ENCODE results near the gene TNRC18. TPM values are rescaled to one million over a fixed set of nuclear protein-coding genes. Genes with fewer than 3 reads are reported as not detected.
"Not testable (repeated sequence)": the region's sequence is repeated elsewhere in the genome, so short reads cannot be mapped to it uniquely, and the experiment has no call there.

The TNRC18 gene
- polyA plus RNA-seq, 1 of the 3 experiments (the other 2 are of a cell fraction) = 34.4 TPM

DNA sequence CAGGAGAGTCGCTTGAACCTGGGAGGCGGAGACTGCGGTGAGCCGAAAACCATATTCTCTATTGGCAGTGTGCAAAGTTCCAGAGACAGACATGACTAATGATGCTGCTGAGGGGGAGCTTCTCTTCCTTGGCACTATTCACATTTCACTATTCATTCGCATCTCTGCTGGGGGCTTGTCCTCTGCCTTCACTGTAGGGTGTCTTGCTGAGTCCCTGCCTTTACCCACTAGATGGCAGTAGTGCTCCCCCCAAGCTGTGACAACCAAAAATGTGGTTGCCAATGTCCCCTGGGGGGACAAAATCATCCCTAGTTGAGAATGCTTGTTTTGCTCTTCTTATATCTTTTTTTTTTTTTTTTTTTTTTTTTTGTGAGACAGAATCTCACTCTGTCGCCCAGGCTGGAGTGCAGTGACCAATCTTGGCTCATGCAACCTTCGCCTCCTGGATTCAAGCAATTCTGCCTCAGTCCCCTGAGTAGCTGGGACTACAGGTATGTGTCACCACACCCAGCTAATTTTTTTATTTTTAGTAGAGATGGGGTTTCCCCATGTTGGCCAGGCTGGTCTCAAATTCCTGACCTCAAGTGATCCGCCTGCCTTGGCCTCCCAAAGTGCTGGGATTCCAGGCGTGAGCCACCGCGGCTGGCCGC, 57.5 kb downstream of the TNRC18 start:
- 81% methylated on average over 12 of the region's 12 CpGs for WGBS (ENCODE audit: low lambda C conversion rate)
- H2AFZ ChIP-seq (ENCODE audit: low read depth); H3K27me3 ChIP-seq (ENCODE audit: insufficient read depth); H3K4me1 ChIP-seq (ENCODE audit: control insufficient read depth in 1 of 2, insufficient read depth in 2 of 2, low read depth in 1 of 2, low read length in 1 of 2); H3K9me2 ChIP-seq; H3K9me3 ChIP-seq; H3K4me3 ChIP-seq (ENCODE audit: low read depth in 2 of 2, low read length in 1 of 2); H3K9ac ChIP-seq; H3K4me2 ChIP-seq; H3K27ac ChIP-seq (ENCODE audit: low read depth in 2 of 2, low read length in 1 of 2): not testable (repeated sequence)
- Histone ChIP-seq H4K20me1 (ENCODE audit: insufficient read depth) (peaks cover 96% of the 10 kb centered on the region), H3K36me3 (replicated peaks in 1 of 2; ENCODE audit: control insufficient read depth in 1 of 2, insufficient read depth in 2 of 2, low read length in 1 of 2) (peaks cover 20 to 35% of the 10 kb centered on the region in 2 experiments), H3K79me2 (ENCODE audit: insufficient read depth) (peaks cover 97% of the 10 kb centered on the region), H3F3A (replicated peaks; ENCODE audit: insufficient read depth) (peaks cover 18% of the 10 kb centered on the region)
- peak; percentile 95 for DNase-seq
- ChIA-PET POLR2A (interaction anchor here (1.8 kb wide), 1 partner anchor 56 kb away, joined by 6 read pairs; no protein-coding TSS in a partner anchor), CTCF (interaction anchor here (0.6 to 7.9 kb wide), 52 partner anchors 10 to 344 kb away, joined by 3 to 150 read pairs (median 4); no protein-coding TSS in a partner anchor)
- TF ChIP-seq SMC3 (IDR thresholded peaks at IDR 0.05; ENCODE audit: low read depth, low read length) = peak; percentile 91
- peak; percentile 70; the same call in 1 of the 2 replicates for TF ChIP-seq SIN3A (IDR thresholded peaks at IDR 0.05; ENCODE audit: borderline replicate concordance, low read depth, low read length)
- TF ChIP-seq, protein P1, sequence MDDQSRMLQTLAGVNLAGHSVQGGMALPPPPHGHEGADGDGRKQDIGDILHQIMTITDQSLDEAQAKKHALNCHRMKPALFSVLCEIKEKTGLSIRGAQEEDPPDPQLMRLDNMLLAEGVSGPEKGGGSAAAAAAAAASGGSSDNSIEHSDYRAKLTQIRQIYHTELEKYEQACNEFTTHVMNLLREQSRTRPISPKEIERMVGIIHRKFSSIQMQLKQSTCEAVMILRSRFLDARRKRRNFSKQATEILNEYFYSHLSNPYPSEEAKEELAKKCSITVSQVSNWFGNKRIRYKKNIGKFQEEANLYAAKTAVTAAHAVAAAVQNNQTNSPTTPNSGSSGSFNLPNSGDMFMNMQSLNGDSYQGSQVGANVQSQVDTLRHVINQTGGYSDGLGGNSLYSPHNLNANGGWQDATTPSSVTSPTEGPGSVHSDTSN (IDR thresholded peaks at IDR 0.05) = peak; percentile 55
- peak; percentile 72; the same call in 1 of the 2 replicates for TF ChIP-seq MXI1 (IDR thresholded peaks at IDR 0.05; ENCODE audit: low read depth, low read length)
- TF ChIP-seq, protein P2, sequence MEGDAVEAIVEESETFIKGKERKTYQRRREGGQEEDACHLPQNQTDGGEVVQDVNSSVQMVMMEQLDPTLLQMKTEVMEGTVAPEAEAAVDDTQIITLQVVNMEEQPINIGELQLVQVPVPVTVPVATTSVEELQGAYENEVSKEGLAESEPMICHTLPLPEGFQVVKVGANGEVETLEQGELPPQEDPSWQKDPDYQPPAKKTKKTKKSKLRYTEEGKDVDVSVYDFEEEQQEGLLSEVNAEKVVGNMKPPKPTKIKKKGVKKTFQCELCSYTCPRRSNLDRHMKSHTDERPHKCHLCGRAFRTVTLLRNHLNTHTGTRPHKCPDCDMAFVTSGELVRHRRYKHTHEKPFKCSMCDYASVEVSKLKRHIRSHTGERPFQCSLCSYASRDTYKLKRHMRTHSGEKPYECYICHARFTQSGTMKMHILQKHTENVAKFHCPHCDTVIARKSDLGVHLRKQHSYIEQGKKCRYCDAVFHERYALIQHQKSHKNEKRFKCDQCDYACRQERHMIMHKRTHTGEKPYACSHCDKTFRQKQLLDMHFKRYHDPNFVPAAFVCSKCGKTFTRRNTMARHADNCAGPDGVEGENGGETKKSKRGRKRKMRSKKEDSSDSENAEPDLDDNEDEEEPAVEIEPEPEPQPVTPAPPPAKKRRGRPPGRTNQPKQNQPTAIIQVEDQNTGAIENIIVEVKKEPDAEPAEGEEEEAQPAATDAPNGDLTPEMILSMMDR (IDR thresholded peaks at IDR 0.05) = peak; percentile 99
- TF ChIP-seq, protein P3, sequence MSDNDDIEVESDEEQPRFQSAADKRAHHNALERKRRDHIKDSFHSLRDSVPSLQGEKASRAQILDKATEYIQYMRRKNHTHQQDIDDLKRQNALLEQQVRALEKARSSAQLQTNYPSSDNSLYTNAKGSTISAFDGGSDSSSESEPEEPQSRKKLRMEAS (IDR thresholded peaks at IDR 0.05; ENCODE audit: low read depth) = 0 out of 2 replicates have a peak, but pooled peaks have one; percentile 34
- TF ChIP-seq RAD21 (IDR thresholded peaks at IDR 0.05; ENCODE audit: low read length) = peak; percentile 96

DNA sequence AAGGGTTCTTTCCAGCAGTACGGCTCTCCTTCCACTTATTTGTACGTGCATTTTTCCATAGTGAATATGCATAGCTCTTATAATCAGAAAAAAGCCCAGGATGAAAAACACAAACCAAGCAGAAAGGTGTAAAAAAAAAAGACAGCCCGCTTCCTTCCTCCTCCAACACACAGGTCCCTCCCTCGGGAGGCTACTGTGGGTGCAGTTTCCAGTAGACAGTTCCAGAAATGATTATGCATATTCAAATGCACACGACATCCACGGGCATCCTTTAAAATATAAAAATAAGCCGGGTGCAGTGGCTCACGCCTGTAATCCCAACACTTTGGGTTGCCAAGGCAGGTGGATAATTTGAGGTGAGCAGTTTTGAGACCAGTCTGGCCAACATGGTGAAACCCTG, 59.9 kb downstream of the TNRC18 start:
- WGBS (ENCODE audit: low lambda C conversion rate) = 97% methylated on average over 8 of the region's 8 CpGs

More for the DNA sequence above, 59.9 kb downstream of the TNRC18 start:
- H3K9me3 ChIP-seq = no peaks in the 10 kb centered on the region
- H2AFZ ChIP-seq (ENCODE audit: low read depth) = no peak overlapping the region
- H3K79me2 ChIP-seq (ENCODE audit: insufficient read depth) = peaks cover 87% of the 10 kb centered on the region
- no peaks in the 10 kb centered on the region for H3K4me1 ChIP-seq (ENCODE audit: control insufficient read depth in 1 of 2, insufficient read depth in 2 of 2, low read depth in 1 of 2, low read length in 1 of 2)
- no peak overlapping the region for H3K9ac ChIP-seq
- POLR2A ChIA-PET = interaction anchor here (0.9 kb wide), 1 partner anchor 9 kb away, joined by 6 read pairs; no protein-coding TSS in a partner anchor
- TF ChIP-seq, protein P4, sequence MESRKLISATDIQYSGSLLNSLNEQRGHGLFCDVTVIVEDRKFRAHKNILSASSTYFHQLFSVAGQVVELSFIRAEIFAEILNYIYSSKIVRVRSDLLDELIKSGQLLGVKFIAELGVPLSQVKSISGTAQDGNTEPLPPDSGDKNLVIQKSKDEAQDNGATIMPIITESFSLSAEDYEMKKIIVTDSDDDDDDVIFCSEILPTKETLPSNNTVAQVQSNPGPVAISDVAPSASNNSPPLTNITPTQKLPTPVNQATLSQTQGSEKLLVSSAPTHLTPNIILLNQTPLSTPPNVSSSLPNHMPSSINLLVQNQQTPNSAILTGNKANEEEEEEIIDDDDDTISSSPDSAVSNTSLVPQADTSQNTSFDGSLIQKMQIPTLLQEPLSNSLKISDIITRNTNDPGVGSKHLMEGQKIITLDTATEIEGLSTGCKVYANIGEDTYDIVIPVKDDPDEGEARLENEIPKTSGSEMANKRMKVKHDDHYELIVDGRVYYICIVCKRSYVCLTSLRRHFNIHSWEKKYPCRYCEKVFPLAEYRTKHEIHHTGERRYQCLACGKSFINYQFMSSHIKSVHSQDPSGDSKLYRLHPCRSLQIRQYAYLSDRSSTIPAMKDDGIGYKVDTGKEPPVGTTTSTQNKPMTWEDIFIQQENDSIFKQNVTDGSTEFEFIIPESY (IDR thresholded peaks at IDR 0.05; ENCODE audit: borderline replicate concordance, low read depth) = no peak
- TF ChIP-seq, protein P5, sequence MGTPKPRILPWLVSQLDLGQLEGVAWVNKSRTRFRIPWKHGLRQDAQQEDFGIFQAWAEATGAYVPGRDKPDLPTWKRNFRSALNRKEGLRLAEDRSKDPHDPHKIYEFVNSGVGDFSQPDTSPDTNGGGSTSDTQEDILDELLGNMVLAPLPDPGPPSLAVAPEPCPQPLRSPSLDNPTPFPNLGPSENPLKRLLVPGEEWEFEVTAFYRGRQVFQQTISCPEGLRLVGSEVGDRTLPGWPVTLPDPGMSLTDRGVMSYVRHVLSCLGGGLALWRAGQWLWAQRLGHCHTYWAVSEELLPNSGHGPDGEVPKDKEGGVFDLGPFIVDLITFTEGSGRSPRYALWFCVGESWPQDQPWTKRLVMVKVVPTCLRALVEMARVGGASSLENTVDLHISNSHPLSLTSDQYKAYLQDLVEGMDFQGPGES (IDR thresholded peaks at IDR 0.05; ENCODE audit: low read depth, low read length) = no peak
- no peak for TF ChIP-seq SMC3 (IDR thresholded peaks at IDR 0.05; ENCODE audit: low read depth, low read length)
- no peak for TF ChIP-seq ELF1 (IDR thresholded peaks at IDR 0.05)
- TF ChIP-seq RCOR1 (IDR thresholded peaks at IDR 0.05; ENCODE audit: low read length) = no peak
- no peak for TF ChIP-seq GATA2 (CRISPR knock-in tag; IDR thresholded peaks at IDR 0.05)
- no peak for DNase-seq
- no peak overlapping the region for H3K4me3 ChIP-seq (ENCODE audit: low read depth in 2 of 2, low read length in 1 of 2)
- peaks cover 77% of the 10 kb centered on the region for H4K20me1 ChIP-seq (ENCODE audit: insufficient read depth)
- CTCF ChIA-PET = interaction anchor here (0.7 to 7.9 kb wide), 9 partner anchors 12 to 314 kb away, joined by 3 to 150 read pairs (median 30); no protein-coding TSS in a partner anchor
- H3K27me3 ChIP-seq (ENCODE audit: insufficient read depth) = no peaks in the 10 kb centered on the region
- peaks cover 12% of the 10 kb centered on the region for H3F3A ChIP-seq (replicated peaks; ENCODE audit: insufficient read depth)
- H3K9me2 ChIP-seq = no peaks in the 10 kb centered on the region
- H3K36me3 ChIP-seq (replicated peaks in 1 of 2; ENCODE audit: control insufficient read depth in 1 of 2, insufficient read depth in 2 of 2, low read length in 1 of 2) = peaks cover 32 to 34% of the 10 kb centered on the region in 2 experiments
- no peak overlapping the region for H3K4me2 ChIP-seq
- H3K27ac ChIP-seq (ENCODE audit: low read depth in 2 of 2, low read length in 1 of 2) = no peak overlapping the region

Measured in SK-N-SH (cell line).